Heart left ventricle (tissue), 16 donors: ENCODE results near the gene PACSIN1. TPM values are rescaled to one million over a fixed set of nuclear protein-coding genes. Genes with fewer than 3 reads are reported as not detected.

Experiments used
- ATAC-seq, 4 donors: fragments of 200-7000 bp; cut with Tn5 transposase; one replicate each; pipeline ENCODE4 v1.9.1; 2020 to 2022; ENCODE audit warnings: moderate library complexity in 4 of 4, mild to moderate bottlenecking in 3 of 4, moderate number of reproducible peaks in 1 of 4
- DNase-seq, 5 donors: peaks; one replicate each; pipeline ENCODE4 v3.0.0-alpha.2; 2020
- H3K27ac ChIP-seq, 12 donors: fragments of 200-600 bp; sonication (generic) in 4 of 12; one replicate each; pipeline versions ENCODE4 v1.5.0 to v1.8.0; 2016 to 2022; ENCODE audit warnings: mild to moderate bottlenecking in 2 of 12
- H3K27me3 ChIP-seq, 9 donors: fragments of 200-600 bp; sonication (generic) in 2 of 9; one replicate each; pipeline versions ENCODE4 v1.5.1 to v1.8.0; 2016 to 2022; ENCODE audit warnings: mild to moderate bottlenecking in 3 of 9
- H3K36me3 ChIP-seq, 9 donors: fragments of 200-600 bp; sonication (generic) in 2 of 9; one replicate each; pipeline versions ENCODE4 v1.5.0 to v1.8.0; 2018 to 2022; ENCODE audit warnings: mild to moderate bottlenecking in 2 of 9
- H3K4me1 ChIP-seq, 12 donors: fragments of 200-600 bp; sonication (generic) in 4 of 12; one replicate each; pipeline versions ENCODE4 v1.5.0 to v1.8.0; 2016 to 2022; ENCODE audit warnings: mild to moderate bottlenecking in 3 of 12
- H3K4me3 ChIP-seq, 12 donors: fragments of 200-600 bp; sonication (generic) in 4 of 12; one replicate each; pipeline versions ENCODE4 v1.5.0 to v1.8.0; 2017 to 2022; ENCODE audit warnings: mild to moderate bottlenecking in 9 of 12, moderate library complexity in 4 of 12
- H3K9me3 ChIP-seq, 12 donors: fragments of 200-600 bp; sonication (generic) in 4 of 12; one replicate each; pipeline versions ENCODE4 v1.5.0 to v1.8.0; 2016 to 2022; ENCODE audit warnings: mild to moderate bottlenecking in 1 of 12
- CTCF ChIP-seq, 12 donors: fragments of 200-600 bp; sonication (generic) in 4 of 12; IDR thresholded peaks; one replicate each; pipeline versions ENCODE4 v1.5.0 to v1.8.0; 2018 to 2022; ENCODE audit warnings: antibody characterized with exemption in 12 of 12, mild to moderate bottlenecking in 5 of 12
- POLR2A ChIP-seq, 2 donors: fragments of 450-650 bp; IDR thresholded peaks; one replicate each; pipeline ENCODE4 v1.6.1; 2017; ENCODE audit warnings: antibody characterized with exemption in 2 of 2, mild to moderate bottlenecking in 2 of 2, moderate library complexity in 2 of 2
- WGBS, 4 donors: extraction: QIAGEN DNeasy Blood & Tissue Kit in 2 of 4; methylation state at CpG; one replicate each; pipeline versions ENCODE4 v1.1.5 to v1.1.7; 2013 to 2018; 5-methylcytosine and 5-hydroxymethylcytosine counted together
- intact Hi-C, 10 donors: fragments of 100-400 bp; cut with DNase I; formaldehyde crosslinking; loops; one replicate each; pipeline versions ENCODE4 v1.11.1 to v1.14.2; 2022
- polyA plus RNA-seq, 2 donors: library from polyadenylated mRNA; stranded (reverse); fragments of 200-250 nt; gene quantifications; one replicate each; pipeline ENCODE4 v1.2.3, GENCODE V29; 2013
- total RNA-seq, 9 donors: library from RNA; depleted of rRNA in 2 of 9; stranded (reverse); fragments of >200 nt in 2 of 9; fragmentation: NEBNext Ultra II Directional in 3 of 9; extraction: Animal tissue kit (Norgen Biotek cat#: 25700) in 3 of 9; gene quantifications; one replicate each; pipeline versions ENCODE4 v1.1.0 to v1.2.4, GENCODE V29; 2016 to 2023
- donor health status: ischemic (EF 13 %, LVEDD 7.1; RV severe dilation, severe dysfunction).
- donor health status: healthy with polysubstance abuse.
- donor health status: DM: no; HTN: yes; CAD: no.
- donor health status: DM: no; HTN: no; CAD: no.
- donor health status: ischemic (EF 25% LVEDD 6.9; RV normal size, moderate dysfunction).
- donor health status: ischemic (EF 25% LVEDD 5.7; RV mildly dilated, moderate dysfunction).
- donor health status: healthy.
- donor health status: DM: yes; HTN: yes; CAD: no.
- donor health status: ischemic (EF 35%, LVEDD 5.7; RV mildly dilated, moderate dysfunction).
- donor health status: nonischemic (EF 11% LVEDD 7.7; RV severe dilation, severe dysfunction).
- donor health status: DM: yes; HTN: yes; CAD: no.
- donor health status: PGD.
- donor health status: ischemic (EF 29% LVEDD 5.4; RV normal size, mild dysfunction).
- donor health status: nonischemic (EF 23%, LVEDD 6.1; RV moderate dilation, normal function).

Gene PACSIN1
- total and polyA plus RNA-seq, 11 donors = 1.6 to 12.7 (median 6.0) TPM

- peak within 1 kb of the TSS; percentile 61 to 93 (median 86) for H3K4me3 ChIP-seq
- ATAC-seq (peak; percentile 98 to 99 (median 99)), DNase-seq (peak; percentile 93 to 97 (median 95))
- TF ChIP-seq POLR2A (IDR thresholded peaks at IDR 0.05) (peak; percentile 70 to 89), CTCF (IDR thresholded peaks at IDR 0.05) (peak in 2 of 12 donors; percentile 13 to 17)
- 0 to 1% (median 0%) methylated on average over 37 to 58 of the region's 58 CpGs for WGBS, 4 donors
- peaks cover 0 to 3% (median 0%) of the 10 kb centered on the region in 12 donors for H3K9me3 ChIP-seq
- H3K27me3 ChIP-seq = no peaks in the 10 kb centered on the region
- intact Hi-C loops = loop anchor here in 1 of 10 donors (1.0 kb wide), 1 partner anchor 34 kb away; no protein-coding TSS in a partner anchor
- H3K36me3 ChIP-seq = peaks cover 0 to 44% (median 41%) of the 10 kb centered on the region in 9 donors
- H3K4me1 ChIP-seq = peaks cover 0 to 30% (median 11%) of the 10 kb centered on the region in 12 donors
- peak within 1 kb of the TSS; percentile 25 to 88 (median 85) for H3K27ac ChIP-seq
These were observed 40.1 kb upstream of the PACSIN1 start, which contains the start of gene RPS10 for GRCh38 chr6:34425498-34426410. Gene RPS10 (minus strand): TSS chr6:34426069. CDS start chr6:34425221, 848 bp downstream.

GRCh38 chr6:34435916-34436315, 30.0 kb upstream of the PACSIN1 start:
- intact Hi-C loops = no loop called here

GRCh38 chr6:34436803-34437643, 28.9 kb upstream of the PACSIN1 start:
- no peak overlapping the region for H3K27ac ChIP-seq
- no peak for ATAC-seq
- no peaks in the 10 kb centered on the region for H3K4me1 ChIP-seq
- H3K27me3 ChIP-seq = no peaks in the 10 kb centered on the region
- no peaks in the 10 kb centered on the region for H3K9me3 ChIP-seq
- TF ChIP-seq CTCF (IDR thresholded peaks at IDR 0.05) (no peak), POLR2A (IDR thresholded peaks at IDR 0.05) (no peak)
- intact Hi-C loops = no loop called here
- H3K4me3 ChIP-seq = no peak overlapping the region
- 90 to 96% (median 93%) methylated on average over 11 to 38 of the region's 38 CpGs for WGBS, 4 donors
- no peak for DNase-seq
- H3K36me3 ChIP-seq = no peaks in the 10 kb centered on the region

More at GRCh38 chr6:34435916-34436315, 30.0 kb upstream of the PACSIN1 start:
- 65 to 70% (median 67%) methylated on average over 5 of the region's 5 CpGs for WGBS, 4 donors
- H3K4me3 ChIP-seq = no peak overlapping the region
- no peaks in the 10 kb centered on the region for H3K36me3 ChIP-seq
- DNase-seq (no peak), ATAC-seq (no peak)
- H3K27me3 ChIP-seq = no peaks in the 10 kb centered on the region
- no peaks in the 10 kb centered on the region for H3K4me1 ChIP-seq
- H3K9me3 ChIP-seq = no peaks in the 10 kb centered on the region
- no peak overlapping the region for H3K27ac ChIP-seq
- no peak for TF ChIP-seq CTCF (IDR thresholded peaks at IDR 0.05)
- no peak for TF ChIP-seq POLR2A (IDR thresholded peaks at IDR 0.05)

- intact Hi-C loops = no loop called here
- H3K4me3 ChIP-seq = no peak overlapping the region
- DNase-seq (no peak), ATAC-seq (no peak)
- no peaks in the 10 kb centered on the region for H3K4me1 ChIP-seq
- H3K27ac ChIP-seq = no peak overlapping the region
- H3K36me3 ChIP-seq = no peaks in the 10 kb centered on the region
- WGBS, 4 donors = 58 to 86% (median 70%) methylated on average over 1 of the region's 1 CpG
- no peak for TF ChIP-seq POLR2A (IDR thresholded peaks at IDR 0.05)
- TF ChIP-seq CTCF (IDR thresholded peaks at IDR 0.05) = no peak
- no peaks in the 10 kb centered on the region for H3K27me3 ChIP-seq
- no peaks in the 10 kb centered on the region for H3K9me3 ChIP-seq
These were observed 28.3 kb upstream of the PACSIN1 start for GRCh38 chr6:34437644-34437970.
